Chondrocyte (in vitro differentiated cells): Measurements from ENCODE around the gene IRF2BP1. TPM values are rescaled to one million over a fixed set of nuclear protein-coding genes. Genes with fewer than 3 reads are reported as not detected.

Source experiments
- DNase-seq: peaks from one replicate; pipeline ENCODE4 v3.0.0; 2021; ENCODE audit warnings: mixed read lengths, low spot score
- H3K27ac Mint-ChIP-seq: one replicate; pipeline ENCODE4 v1.8.0; 2021; ENCODE audit warnings: mild to moderate bottlenecking, moderate library complexity, mixed read lengths; ENCODE audit not compliant: unreplicated experiment
- H3K27me3 Mint-ChIP-seq: 2 replicates; pipeline ENCODE4 v1.8.0; 2021; ENCODE audit warnings: low read depth, mixed read lengths
- H3K36me3 Mint-ChIP-seq: 2 replicates; pipeline ENCODE4 v1.8.0; 2021; ENCODE audit warnings: low read depth, mixed read lengths
- H3K4me1 Mint-ChIP-seq: 2 replicates; pipeline ENCODE4 v1.8.0; 2021; ENCODE audit warnings: low read depth, mild to moderate bottlenecking, mixed read lengths
- H3K4me3 Mint-ChIP-seq: one replicate; pipeline ENCODE4 v1.8.0; 2021; ENCODE audit warnings: mild to moderate bottlenecking, moderate library complexity, mixed read lengths; ENCODE audit not compliant: unreplicated experiment
- H3K9me3 Mint-ChIP-seq: 2 replicates; pipeline ENCODE4 v1.8.0; 2021; ENCODE audit warnings: low read depth, mixed read lengths
- total RNA-seq: library from RNA; stranded (reverse); gene quantifications from 3 replicates; pipeline ENCODE4 v1.2.1, GENCODE V29; 2021
- TF ChIP-seq, protein P1 (sequence below): fragments of 200-600 bp; sonication (generic); IDR thresholded peaks from 2 replicates; pipeline ENCODE4 v1.5.0; 2021; ENCODE audit warnings: antibody characterized with exemption, mild to moderate bottlenecking, moderate library complexity

The IRF2BP1 gene
- total RNA-seq, 1 donor from 2014 or later: 30.5 TPM

DNA sequence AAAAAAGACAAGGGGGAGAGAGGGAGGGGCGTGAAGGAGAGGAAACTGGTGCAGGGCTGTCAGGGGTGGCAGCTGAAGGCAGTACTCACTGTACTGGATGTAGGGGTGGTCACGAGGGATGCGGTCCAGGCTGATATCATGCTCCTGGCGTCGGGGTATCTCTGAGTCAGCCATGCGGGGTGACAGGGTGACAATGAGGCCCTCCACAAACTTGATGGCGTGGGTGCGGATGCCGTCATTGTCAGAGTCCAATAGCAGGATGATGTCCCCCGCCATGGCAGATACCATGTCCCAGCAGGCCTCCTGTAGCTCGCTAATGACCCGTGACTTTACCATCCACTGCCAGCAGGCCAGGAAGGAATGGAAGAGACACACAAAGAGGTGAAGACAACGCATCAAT is 38.3 kb downstream of the IRF2BP1 start:
- Mint-ChIP-seq H3K27ac (no peak overlapping the region), H3K27me3 (no peaks in the 10 kb centered on the region), H3K36me3 (peaks cover 47% of the 10 kb centered on the region), H3K9me3 (no peaks in the 10 kb centered on the region), H3K4me3 (no peak overlapping the region), H3K4me1 (no peaks in the 10 kb centered on the region)
- DNase-seq: no peak
- TF ChIP-seq, protein P1, sequence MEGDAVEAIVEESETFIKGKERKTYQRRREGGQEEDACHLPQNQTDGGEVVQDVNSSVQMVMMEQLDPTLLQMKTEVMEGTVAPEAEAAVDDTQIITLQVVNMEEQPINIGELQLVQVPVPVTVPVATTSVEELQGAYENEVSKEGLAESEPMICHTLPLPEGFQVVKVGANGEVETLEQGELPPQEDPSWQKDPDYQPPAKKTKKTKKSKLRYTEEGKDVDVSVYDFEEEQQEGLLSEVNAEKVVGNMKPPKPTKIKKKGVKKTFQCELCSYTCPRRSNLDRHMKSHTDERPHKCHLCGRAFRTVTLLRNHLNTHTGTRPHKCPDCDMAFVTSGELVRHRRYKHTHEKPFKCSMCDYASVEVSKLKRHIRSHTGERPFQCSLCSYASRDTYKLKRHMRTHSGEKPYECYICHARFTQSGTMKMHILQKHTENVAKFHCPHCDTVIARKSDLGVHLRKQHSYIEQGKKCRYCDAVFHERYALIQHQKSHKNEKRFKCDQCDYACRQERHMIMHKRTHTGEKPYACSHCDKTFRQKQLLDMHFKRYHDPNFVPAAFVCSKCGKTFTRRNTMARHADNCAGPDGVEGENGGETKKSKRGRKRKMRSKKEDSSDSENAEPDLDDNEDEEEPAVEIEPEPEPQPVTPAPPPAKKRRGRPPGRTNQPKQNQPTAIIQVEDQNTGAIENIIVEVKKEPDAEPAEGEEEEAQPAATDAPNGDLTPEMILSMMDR: no peak

DNA sequence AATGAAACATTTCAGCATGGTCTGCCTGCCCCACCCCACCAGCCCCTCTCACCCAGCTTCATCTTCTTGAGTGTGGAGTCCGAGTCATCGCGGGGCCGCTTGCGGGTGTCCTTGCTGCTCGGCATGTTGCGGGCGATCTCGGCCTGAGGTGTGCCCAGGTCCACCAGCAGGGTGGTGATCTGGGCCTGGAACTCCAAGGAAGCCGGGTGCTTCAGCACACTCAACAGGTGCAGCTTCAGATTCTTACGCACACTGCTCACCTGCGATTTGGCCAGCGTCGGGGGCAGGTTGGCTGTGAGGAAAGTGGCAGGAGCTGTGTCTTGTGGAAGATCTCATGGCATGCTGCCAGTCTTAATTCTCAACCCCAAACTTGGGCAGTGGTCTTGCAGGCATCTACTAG is 43.7 kb downstream of the IRF2BP1 start:
- H3K9me3 Mint-ChIP-seq: no peaks in the 10 kb centered on the region
- no peak overlapping the region for H3K27ac Mint-ChIP-seq
- peaks cover 53% of the 10 kb centered on the region for H3K36me3 Mint-ChIP-seq
- no peak overlapping the region for H3K4me3 Mint-ChIP-seq
- no peaks in the 10 kb centered on the region for H3K27me3 Mint-ChIP-seq
- H3K4me1 Mint-ChIP-seq: no peaks in the 10 kb centered on the region
- no peak for DNase-seq
- TF ChIP-seq, protein P1: no peak

- H3K36me3 Mint-ChIP-seq: peaks cover 49% of the 10 kb centered on the region
- no peak for DNase-seq
- no peaks in the 10 kb centered on the region for H3K27me3 Mint-ChIP-seq
- H3K9me3 Mint-ChIP-seq: no peaks in the 10 kb centered on the region
- H3K27ac Mint-ChIP-seq: no peak overlapping the region
- TF ChIP-seq, protein P1: no peak
- H3K4me3 Mint-ChIP-seq: no peak overlapping the region
- H3K4me1 Mint-ChIP-seq: peaks cover 4% of the 10 kb centered on the region
Observed at GRCh38 chr19:45834970-45835369, 51.0 kb downstream of the IRF2BP1 start.

Other genes with a start within 250 kb of the IRF2BP1 start
- 20.5 to 28.3 TPM (median 22.4 TPM) in 3 replicates for gene EML2, start 246.7 kb downstream of the IRF2BP1 start, total RNA-seq
- gene GIPR, start 217.9 kb downstream of the IRF2BP1 start, total RNA-seq: 0.41 to 2.4 TPM (median 1.3 TPM) in 3 replicates
- gene SNRPD2, start 194.2 kb downstream of the IRF2BP1 start, total RNA-seq: 310 to 361 TPM (median 314 TPM) in 3 replicates
- gene QPCTL, start 193.5 kb downstream of the IRF2BP1 start, total RNA-seq: 11.9 to 13.7 TPM (median 13.4 TPM) in 3 replicates
- gene FBXO46, start 155.2 kb downstream of the IRF2BP1 start, total RNA-seq: 12.7 to 14.8 TPM (median 14.3 TPM) in 3 replicates
- not detected in 3 replicates for gene MEIOSIN, start 152.7 kb downstream of the IRF2BP1 start, total RNA-seq
- 29.3 to 33.8 TPM (median 33.0 TPM) in 3 replicates for gene SIX5, start 116.9 kb downstream of the IRF2BP1 start, total RNA-seq
- 95.0 to 176 TPM (median 162 TPM) in 3 replicates for gene DMPK, start 103.7 kb downstream of the IRF2BP1 start, total RNA-seq
- 77.6 to 83.0 TPM (median 79.4 TPM) in 3 replicates for gene DMWD, start 93.3 kb downstream of the IRF2BP1 start, total RNA-seq
- gene RSPH6A, start 70.8 kb downstream of the IRF2BP1 start, total RNA-seq: 0.15 TPM in 1 of 3 replicates, not detected in the others
- 56.5 to 63.3 TPM (median 58.0 TPM) in 3 replicates for gene SYMPK, start 23.0 kb downstream of the IRF2BP1 start, total RNA-seq
- not detected in 3 replicates for gene FOXA3, start 21.8 kb downstream of the IRF2BP1 start, total RNA-seq
- 11.9 to 13.1 TPM (median 12.5 TPM) in 3 replicates for gene MYPOP, start 16.5 kb upstream of the IRF2BP1 start, total RNA-seq
- gene NANOS2, start 28.6 kb upstream of the IRF2BP1 start, total RNA-seq: not detected in 3 replicates
- gene NOVA2, start 87.7 kb upstream of the IRF2BP1 start, total RNA-seq: 0.10 to 0.22 TPM (median 0.18 TPM) in 3 replicates
- 7.2 to 8.4 TPM (median 7.8 TPM) in 3 replicates for gene CCDC61, start 109.3 kb upstream of the IRF2BP1 start, total RNA-seq
- not detected in 3 replicates for gene PGLYRP1, start 136.9 kb upstream of the IRF2BP1 start, total RNA-seq
- 0.15 TPM in 1 of 3 replicates, not detected in the others for gene IGFL4, start 154.9 kb upstream of the IRF2BP1 start, total RNA-seq
- 0.70 to 1.1 TPM in 2 of 3 replicates, not detected in the other for gene IGFL3, start 238.5 kb upstream of the IRF2BP1 start, total RNA-seq